Stomach (tissue), 9 donors: ENCODE data around the gene BSN. TPM values are rescaled to one million over a fixed set of nuclear protein-coding genes. Genes with fewer than 3 reads are reported as not detected.

Experiments
- DNase-seq, 2 donors: peaks; one replicate each; pipeline versions ENCODE4 v3.0.0 to v3.0.0-alpha.2; 2013 to 2019
- H3K27ac ChIP-seq, 5 donors: fragments of 200-600 bp in 4 of 5; sonication (generic) in 4 of 5; one replicate each; pipeline ENCODE4 v1.5.1; 2013 to 2019; ENCODE audit warnings: mild to moderate bottlenecking in 1 of 5, moderate library complexity in 1 of 5
- H3K27me3 ChIP-seq, 3 donors: fragments of 200-600 bp; sonication (generic); one replicate each; pipeline ENCODE4 v1.5.1; 2017 to 2019; ENCODE audit warnings: mixed run types in 1 of 3
- H3K36me3 ChIP-seq, 4 donors: fragments of 200-600 bp; sonication (generic); 1 replicate in 3 of 4; 2 replicates in 1 of 4; pipeline ENCODE4 v1.5.1; 2016 to 2019
- H3K4me1 ChIP-seq, 4 donors: fragments of 200-600 bp; sonication (generic); one replicate each; pipeline ENCODE4 v1.5.1; 2016 to 2019
- H3K4me3 ChIP-seq, 4 donors: fragments of 200-600 bp; sonication (generic) in 3 of 4; one replicate each; pipeline ENCODE4 v1.5.1; 2016 to 2019; ENCODE audit warnings: mild to moderate bottlenecking in 1 of 4
- H3K9me3 ChIP-seq, 4 donors: fragments of 200-600 bp; sonication (generic); one replicate each; pipeline ENCODE4 v1.5.1; 2016 to 2019
- EP300 ChIP-seq: sonication (generic); formaldehyde crosslinking; IDR thresholded peaks from one replicate; pipeline ENCODE4 v1.6.1; 2017; ENCODE audit warnings: antibody characterized with exemption
- POLR2A ChIP-seq, 4 donors: fragments of 450-650 bp; IDR thresholded peaks; one replicate each; pipeline ENCODE4 v1.6.1; 2016; ENCODE audit warnings: antibody characterized with exemption in 4 of 4, control low read depth in 2 of 4, mild to moderate bottlenecking in 1 of 4, moderate library complexity in 1 of 4
- POLR2AphosphoS5 ChIP-seq, 3 donors: sonication (generic); formaldehyde crosslinking; IDR thresholded peaks; one replicate each; pipeline ENCODE4 v1.6.1; 2016; ENCODE audit warnings: antibody characterized with exemption in 3 of 3
- WGBS, 5 donors: extraction: QIAGEN DNeasy Blood & Tissue Kit in 3 of 5; methylation state at CpG; one replicate each; pipeline versions ENCODE4 v1.1.5 to v1.1.7; 2013 to 2018; 5-methylcytosine and 5-hydroxymethylcytosine counted together
- intact Hi-C: fragments of 100-400 bp; cut with DNase I; formaldehyde crosslinking; loops from one replicate; pipeline ENCODE4 v1.15.1; 2023; ENCODE audit warnings: low total_unique reads
- polyA plus RNA-seq, 3 donors: library from polyadenylated mRNA; stranded (reverse); fragments of 200-250 nt; gene quantifications; one replicate each; pipeline ENCODE4 v1.2.3, GENCODE V29; 2013
- total RNA-seq, 5 donors: library from RNA; depleted of rRNA; stranded (reverse); fragments of >200 nt; gene quantifications; one replicate each; pipeline versions ENCODE4 v1.1.0 to v1.2.3, GENCODE V29; 2014 to 2016
- TF ChIP-seq, protein P1 (sequence below), 7 experiments: fragments of 450-650 bp in 4 of 7; fragments of 200-600 bp in 3 of 7; sonication (generic) in 3 of 7; IDR thresholded peaks; one replicate each; pipeline ENCODE4 v1.5.1; 2016 to 2019; ENCODE audit warnings: antibody characterized with exemption in 7 of 7, control low read depth in 2 of 7, mild to moderate bottlenecking in 1 of 7
- donor health status: healthy with polysubstance abuse.
- donor health status: Bipolar disorder and iron deficiency.
- donor health status: healthy.

BSN gene
- total and polyA plus RNA-seq, 8 donors, result 0.03 to 4.5 (median 0.77) TPM; not detected in 2

GRCh38 chr3:49638445-49638844, 84.2 kb downstream of the BSN start:
- Histone ChIP-seq H3K4me3 (no peak overlapping the region), H3K27me3 (no peaks in the 10 kb centered on the region), H3K27ac (no peak overlapping the region), H3K4me1 (no peaks in the 10 kb centered on the region), H3K36me3 (no peaks in the 10 kb centered on the region), H3K9me3 (no peaks in the 10 kb centered on the region)
- WGBS, 5 donors, result 54 to 61% (median 61%) methylated on average over 7 to 8 of the region's 8 CpGs
- TF ChIP-seq POLR2AphosphoS5 (IDR thresholded peaks at IDR 0.05) (no peak), POLR2A (IDR thresholded peaks at IDR 0.05) (no peak), EP300 (no peak)
- TF ChIP-seq, protein P1, sequence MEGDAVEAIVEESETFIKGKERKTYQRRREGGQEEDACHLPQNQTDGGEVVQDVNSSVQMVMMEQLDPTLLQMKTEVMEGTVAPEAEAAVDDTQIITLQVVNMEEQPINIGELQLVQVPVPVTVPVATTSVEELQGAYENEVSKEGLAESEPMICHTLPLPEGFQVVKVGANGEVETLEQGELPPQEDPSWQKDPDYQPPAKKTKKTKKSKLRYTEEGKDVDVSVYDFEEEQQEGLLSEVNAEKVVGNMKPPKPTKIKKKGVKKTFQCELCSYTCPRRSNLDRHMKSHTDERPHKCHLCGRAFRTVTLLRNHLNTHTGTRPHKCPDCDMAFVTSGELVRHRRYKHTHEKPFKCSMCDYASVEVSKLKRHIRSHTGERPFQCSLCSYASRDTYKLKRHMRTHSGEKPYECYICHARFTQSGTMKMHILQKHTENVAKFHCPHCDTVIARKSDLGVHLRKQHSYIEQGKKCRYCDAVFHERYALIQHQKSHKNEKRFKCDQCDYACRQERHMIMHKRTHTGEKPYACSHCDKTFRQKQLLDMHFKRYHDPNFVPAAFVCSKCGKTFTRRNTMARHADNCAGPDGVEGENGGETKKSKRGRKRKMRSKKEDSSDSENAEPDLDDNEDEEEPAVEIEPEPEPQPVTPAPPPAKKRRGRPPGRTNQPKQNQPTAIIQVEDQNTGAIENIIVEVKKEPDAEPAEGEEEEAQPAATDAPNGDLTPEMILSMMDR (IDR thresholded peaks at IDR 0.05), result no peak
- intact Hi-C loops, result no loop called here
- DNase-seq, result peak in 1 of 2 donors; percentile 16

DNA sequence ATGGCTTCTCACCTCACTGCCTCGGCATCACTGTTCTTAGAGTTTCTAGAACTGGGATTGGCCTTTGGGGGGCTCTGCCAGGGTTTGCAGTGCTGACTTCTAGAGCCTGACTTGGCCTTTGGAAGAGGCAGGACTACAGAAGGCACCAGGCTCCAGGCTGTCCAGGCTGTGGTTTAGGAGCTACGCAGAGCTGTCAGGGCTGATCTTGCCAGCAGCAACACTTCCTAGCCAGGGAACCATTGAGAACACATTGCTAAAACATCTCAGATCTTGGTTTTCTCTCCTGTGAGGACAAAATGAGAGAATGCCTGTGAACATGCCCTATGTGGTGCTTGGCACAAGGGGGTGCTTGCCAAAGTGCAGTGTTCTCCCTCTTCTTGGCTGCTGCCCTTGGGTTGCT, 85.3 kb downstream of the BSN start:
- intact Hi-C loops, result no loop called here
- no peak for DNase-seq
- Histone ChIP-seq H3K27ac (no peak overlapping the region), H3K36me3 (no peaks in the 10 kb centered on the region), H3K27me3 (no peaks in the 10 kb centered on the region), H3K9me3 (no peaks in the 10 kb centered on the region), H3K4me3 (no peak overlapping the region), H3K4me1 (no peaks in the 10 kb centered on the region)
- WGBS, 5 donors, result 40 to 89% (median 80%) methylated on average over 1 to 2 of the region's 2 CpGs
- TF ChIP-seq POLR2AphosphoS5 (IDR thresholded peaks at IDR 0.05) (no peak), EP300 (no peak), POLR2A (IDR thresholded peaks at IDR 0.05) (no peak)
- TF ChIP-seq, protein P1 (IDR thresholded peaks at IDR 0.05), result no peak

DNA sequence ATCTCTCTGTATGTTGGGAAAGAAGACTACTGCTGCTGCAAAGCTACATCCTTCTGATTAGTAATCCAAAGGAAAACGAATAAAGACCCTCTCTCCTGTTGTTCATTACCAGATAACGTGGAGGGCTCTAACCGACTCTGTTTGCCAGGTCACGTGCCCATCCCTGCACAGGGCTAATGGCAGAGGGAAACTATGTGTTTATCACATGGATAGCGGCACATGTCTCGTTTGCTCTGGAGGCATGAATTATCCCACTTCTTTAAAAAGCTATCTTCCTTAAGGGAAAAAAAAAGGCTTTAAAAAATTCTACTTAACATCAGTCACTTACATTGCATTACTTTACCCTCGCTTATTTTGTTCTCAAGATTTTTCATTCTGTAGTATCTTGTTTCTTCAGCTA, 87.0 kb downstream of the BSN start:
- Histone ChIP-seq H3K4me1 (no peaks in the 10 kb centered on the region), H3K36me3 (no peaks in the 10 kb centered on the region), H3K27ac (no peak overlapping the region), H3K4me3 (no peak overlapping the region), H3K9me3 (no peaks in the 10 kb centered on the region), H3K27me3 (no peaks in the 10 kb centered on the region)
- no peak for TF ChIP-seq POLR2A (IDR thresholded peaks at IDR 0.05)
- no peak for TF ChIP-seq POLR2AphosphoS5 (IDR thresholded peaks at IDR 0.05)
- no peak for TF ChIP-seq EP300
- TF ChIP-seq, protein P1 (IDR thresholded peaks at IDR 0.05), result no peak
- WGBS, 5 donors, result 45 to 60% (median 51%) methylated on average over 7 of the region's 7 CpGs
- no peak for DNase-seq
- intact Hi-C loops, result no loop called here

GRCh38 chr3:49641921-49642707, 87.8 kb downstream of the BSN start:
- Histone ChIP-seq H3K27ac (no peak overlapping the region), H3K36me3 (no peaks in the 10 kb centered on the region), H3K4me1 (no peaks in the 10 kb centered on the region), H3K27me3 (no peaks in the 10 kb centered on the region), H3K9me3 (no peaks in the 10 kb centered on the region), H3K4me3 (no peak overlapping the region)
- TF ChIP-seq POLR2AphosphoS5 (IDR thresholded peaks at IDR 0.05) (no peak), POLR2A (IDR thresholded peaks at IDR 0.05) (no peak), EP300 (no peak)
- TF ChIP-seq, protein P1 (IDR thresholded peaks at IDR 0.05), result no peak
- DNase-seq, result no peak
- intact Hi-C loops, result no loop called here
- WGBS, 5 donors, result 89 to 97% (median 93%) methylated on average over 9 to 14 of the region's 14 CpGs
